ENCODE data around the gene PIP5K1B.
"Not testable (repeated sequence)": the region's sequence is repeated elsewhere in the genome, so short reads cannot be mapped to it uniquely, and the experiment has no call there.

Gene PIP5K1B

GRCh38 chr9:68983008-68983411, 278.0 kb downstream of the PIP5K1B start:
- Histone ChIP-seq H3K9ac (ENCODE audit: low read length) (no peak overlapping the region), H3K4me1 (ENCODE audit: control insufficient read depth, insufficient read depth, low read length) (peaks cover 24% of the 10 kb centered on the region), H3K27ac (ENCODE audit: low read depth, low read length) (no peak overlapping the region)

GRCh38 chr9:68983522-68984424, 278.7 kb downstream of the PIP5K1B start:
- no peaks in the 10 kb centered on the region for H3K36me3 ChIP-seq (ENCODE audit: control insufficient read depth, insufficient read depth, low read length)
- H3K9ac ChIP-seq (ENCODE audit: low read length) = no peak overlapping the region
- H3K4me1 ChIP-seq (ENCODE audit: control insufficient read depth, insufficient read depth, low read length) = peaks cover 24% of the 10 kb centered on the region
- H3K4me3 ChIP-seq (ENCODE audit: low read length) = no peak overlapping the region
- H3K27me3 ChIP-seq (ENCODE audit: control insufficient read depth, insufficient read depth, low read length) = no peaks in the 10 kb centered on the region
- no peak overlapping the region for H3K27ac ChIP-seq (ENCODE audit: low read depth, low read length)

More at GRCh38 chr9:68983008-68983411, 278.0 kb downstream of the PIP5K1B start:
- Histone ChIP-seq H3K36me3 (ENCODE audit: control insufficient read depth, insufficient read depth, low read length) (no peaks in the 10 kb centered on the region), H3K4me3 (ENCODE audit: low read length) (no peak overlapping the region), H3K27me3 (ENCODE audit: control insufficient read depth, insufficient read depth, low read length) (no peaks in the 10 kb centered on the region)

DNA sequence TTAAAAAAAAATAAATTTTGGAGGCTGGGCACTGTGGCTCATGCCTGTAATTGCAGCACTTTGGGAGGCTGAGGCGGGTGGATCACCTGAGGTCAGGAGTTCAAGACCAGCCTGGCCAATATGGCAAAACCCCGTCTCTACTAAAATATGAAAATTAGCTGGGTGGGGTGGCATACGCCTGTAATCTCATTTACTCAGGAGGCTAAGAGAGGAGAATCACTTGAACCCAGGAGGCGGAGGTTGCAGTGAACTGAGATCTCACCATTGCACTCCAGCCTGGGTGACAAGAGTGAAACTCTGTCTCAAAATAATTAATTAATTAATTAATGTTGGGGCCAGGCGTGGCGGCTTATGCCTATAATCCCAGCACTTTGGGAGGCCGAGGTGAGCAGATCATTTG, 281.9 kb downstream of the PIP5K1B start:
- not testable (repeated sequence) for H3K9ac ChIP-seq (ENCODE audit: low read length); H3K4me3 ChIP-seq (ENCODE audit: low read length); H3K27ac ChIP-seq (ENCODE audit: low read depth, low read length)

GRCh38 chr9:68991457-68991856, 286.4 kb downstream of the PIP5K1B start:
- no peaks in the 10 kb centered on the region for H3K36me3 ChIP-seq (ENCODE audit: control insufficient read depth, insufficient read depth, low read length)
- H3K9ac ChIP-seq (ENCODE audit: low read length) = no peak overlapping the region
- H3K4me3 ChIP-seq (ENCODE audit: low read length) = no peak overlapping the region
- H3K4me1 ChIP-seq (ENCODE audit: control insufficient read depth, insufficient read depth, low read length) = no peaks in the 10 kb centered on the region
- no peaks in the 10 kb centered on the region for H3K27me3 ChIP-seq (ENCODE audit: control insufficient read depth, insufficient read depth, low read length)
- no peak overlapping the region for H3K27ac ChIP-seq (ENCODE audit: low read depth, low read length)

More for the DNA sequence above, 281.9 kb downstream of the PIP5K1B start:
- not testable (repeated sequence) for H3K27me3 ChIP-seq (ENCODE audit: control insufficient read depth, insufficient read depth, low read length); H3K4me1 ChIP-seq (ENCODE audit: control insufficient read depth, insufficient read depth, low read length); H3K36me3 ChIP-seq (ENCODE audit: control insufficient read depth, insufficient read depth, low read length)

DNA sequence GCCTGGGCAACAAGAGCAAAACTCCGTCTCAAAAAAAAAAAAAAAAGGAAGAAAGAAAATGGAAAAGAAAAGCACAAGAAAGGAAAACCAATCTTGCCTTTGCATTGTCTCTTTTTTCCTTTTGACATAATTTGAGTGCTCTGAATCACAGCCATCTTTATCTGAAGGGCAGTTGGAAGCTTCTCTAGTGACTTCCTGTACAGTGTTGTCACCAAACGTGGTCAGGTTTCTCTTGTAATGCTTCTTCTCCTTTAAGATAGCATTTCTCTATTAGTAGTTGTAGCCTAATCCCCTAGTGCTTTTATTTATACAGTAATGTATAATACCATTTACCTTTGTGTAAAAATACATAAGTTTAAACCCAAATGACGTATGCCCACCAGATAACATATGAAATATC, 290.7 kb downstream of the PIP5K1B start:
- Histone ChIP-seq H3K27me3 (ENCODE audit: control insufficient read depth, insufficient read depth, low read length) (no peaks in the 10 kb centered on the region), H3K4me3 (ENCODE audit: low read length) (no peak overlapping the region), H3K36me3 (ENCODE audit: control insufficient read depth, insufficient read depth, low read length) (no peaks in the 10 kb centered on the region), H3K27ac (ENCODE audit: low read depth, low read length) (no peak overlapping the region), H3K9ac (ENCODE audit: low read length) (no peak overlapping the region), H3K4me1 (ENCODE audit: control insufficient read depth, insufficient read depth, low read length) (peaks cover 4% of the 10 kb centered on the region)

DNA sequence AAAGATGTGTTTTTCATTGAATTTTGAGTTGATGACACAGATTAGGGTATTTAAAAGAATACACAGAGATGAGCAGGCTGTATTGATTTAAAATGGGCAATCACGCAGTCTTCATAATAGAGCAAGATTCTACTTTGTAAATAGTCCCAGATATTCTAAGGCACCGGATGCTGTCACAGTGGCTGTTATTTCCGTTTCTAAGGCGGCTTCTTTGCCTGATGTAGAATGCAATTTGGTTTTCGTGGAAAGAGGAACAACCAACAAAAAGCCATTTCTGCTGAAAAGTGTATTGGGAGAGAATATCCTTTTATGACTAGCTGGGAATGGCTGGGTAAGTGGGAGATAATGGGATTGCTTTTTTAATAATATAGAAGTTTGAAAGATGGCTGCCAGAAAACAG, 291.4 kb downstream of the PIP5K1B start:
- H3K27ac ChIP-seq (ENCODE audit: low read depth, low read length) = no peak overlapping the region

DNA sequence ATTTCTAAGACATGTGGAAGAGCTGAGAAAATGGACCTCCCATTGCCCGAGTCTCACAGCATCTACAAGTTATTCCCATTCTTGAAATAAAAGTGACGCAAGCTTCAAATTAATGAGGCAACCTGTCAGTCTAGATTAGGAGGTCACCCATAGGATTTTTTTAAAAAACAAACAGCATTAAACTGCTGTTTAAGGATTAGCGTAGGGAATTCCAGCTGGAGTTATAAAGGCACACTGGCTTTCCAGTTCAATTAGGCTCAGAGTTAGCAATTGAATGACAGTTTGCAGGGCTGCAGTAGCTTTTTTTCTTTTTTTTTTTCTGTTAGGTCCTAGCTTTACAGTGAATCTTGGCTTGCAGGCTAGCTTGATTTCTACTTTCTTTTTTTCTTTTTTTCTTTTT, 292.6 kb downstream of the PIP5K1B start:
- H3K4me3 ChIP-seq (ENCODE audit: low read length) = no peak overlapping the region
- no peaks in the 10 kb centered on the region for H3K27me3 ChIP-seq (ENCODE audit: control insufficient read depth, insufficient read depth, low read length)
- H3K36me3 ChIP-seq (ENCODE audit: control insufficient read depth, insufficient read depth, low read length) = no peaks in the 10 kb centered on the region
- H3K27ac ChIP-seq (ENCODE audit: low read depth, low read length) = no peak overlapping the region
- H3K9ac ChIP-seq (ENCODE audit: low read length) = no peak overlapping the region
- H3K4me1 ChIP-seq (ENCODE audit: control insufficient read depth, insufficient read depth, low read length) = peaks cover 4% of the 10 kb centered on the region

More for the DNA sequence above, 291.4 kb downstream of the PIP5K1B start:
- Histone ChIP-seq H3K4me1 (ENCODE audit: control insufficient read depth, insufficient read depth, low read length) (peaks cover 4% of the 10 kb centered on the region), H3K9ac (ENCODE audit: low read length) (no peak overlapping the region), H3K4me3 (ENCODE audit: low read length) (no peak overlapping the region), H3K27me3 (ENCODE audit: control insufficient read depth, insufficient read depth, low read length) (no peaks in the 10 kb centered on the region), H3K36me3 (ENCODE audit: control insufficient read depth, insufficient read depth, low read length) (no peaks in the 10 kb centered on the region)

DNA sequence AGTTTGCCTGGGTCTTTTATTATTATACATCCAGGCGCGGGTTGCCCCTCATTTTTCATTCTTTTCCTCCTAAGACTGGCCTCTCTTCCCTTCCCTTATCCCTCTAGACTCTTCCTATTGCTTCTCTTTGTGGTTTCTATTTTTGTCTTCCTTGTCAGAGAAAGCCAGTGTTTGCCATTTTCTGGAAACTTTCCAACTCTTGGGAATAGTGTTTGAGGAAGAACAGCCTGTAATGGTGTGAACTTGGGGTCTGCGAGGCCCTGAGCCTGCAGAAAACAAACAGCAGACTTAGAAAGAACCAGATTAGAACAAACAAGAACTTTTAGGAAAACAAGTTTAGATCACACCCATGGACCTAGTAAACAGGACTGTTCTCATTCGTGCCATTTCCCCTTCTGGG, 293.3 kb downstream of the PIP5K1B start:
- no peak overlapping the region for H3K9ac ChIP-seq (ENCODE audit: low read length)
- H3K4me3 ChIP-seq (ENCODE audit: low read length) = no peak overlapping the region
- H3K36me3 ChIP-seq (ENCODE audit: control insufficient read depth, insufficient read depth, low read length) = no peaks in the 10 kb centered on the region
- H3K27ac ChIP-seq (ENCODE audit: low read depth, low read length) = no peak overlapping the region
- peaks cover 4% of the 10 kb centered on the region for H3K4me1 ChIP-seq (ENCODE audit: control insufficient read depth, insufficient read depth, low read length)
- H3K27me3 ChIP-seq (ENCODE audit: control insufficient read depth, insufficient read depth, low read length) = no peaks in the 10 kb centered on the region

- no peak overlapping the region for H3K4me3 ChIP-seq (ENCODE audit: low read length)
- no peaks in the 10 kb centered on the region for H3K36me3 ChIP-seq (ENCODE audit: control insufficient read depth, insufficient read depth, low read length)
- H3K27me3 ChIP-seq (ENCODE audit: control insufficient read depth, insufficient read depth, low read length) = no peaks in the 10 kb centered on the region
- no peak overlapping the region for H3K9ac ChIP-seq (ENCODE audit: low read length)
- H3K27ac ChIP-seq (ENCODE audit: low read depth, low read length) = no peak overlapping the region
- H3K4me1 ChIP-seq (ENCODE audit: control insufficient read depth, insufficient read depth, low read length) = peaks cover 4% of the 10 kb centered on the region
Measured at GRCh38 chr9:68998812-68999211, 293.8 kb downstream of the PIP5K1B start.

DNA sequence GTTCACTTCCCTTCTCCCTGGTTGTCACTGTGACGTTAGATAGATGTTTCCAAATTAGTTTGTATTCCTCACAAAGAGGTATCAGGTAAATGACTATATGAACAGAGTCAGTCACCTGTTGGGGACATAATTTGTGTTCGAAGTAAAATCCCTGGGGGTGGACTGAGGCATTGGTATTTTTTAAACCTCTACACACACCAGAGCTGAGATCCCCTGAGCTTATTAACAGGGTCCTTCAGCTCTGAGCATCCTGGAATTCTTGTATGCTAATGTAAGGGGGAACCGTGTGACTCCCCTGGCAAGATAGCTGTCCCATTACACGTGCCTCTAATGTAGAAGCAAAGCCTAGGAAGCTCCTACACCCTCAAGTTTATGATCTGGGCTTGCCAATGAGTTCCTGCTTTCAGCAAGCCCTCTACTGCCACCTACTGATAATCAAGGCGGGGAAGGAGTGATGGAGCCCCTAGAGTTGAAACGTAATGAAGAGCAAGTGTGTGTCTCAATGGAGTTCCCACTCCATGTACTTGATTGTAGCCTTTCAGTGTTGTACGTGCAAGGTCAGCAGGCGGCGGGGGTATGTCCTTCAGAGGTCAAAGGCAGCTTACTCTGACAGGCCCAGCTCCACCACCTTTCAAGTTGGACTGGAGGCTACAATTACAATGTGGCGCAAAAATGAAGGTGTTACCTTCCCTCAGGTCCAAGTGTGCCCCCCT, 294.5 kb downstream of the PIP5K1B start:
- Histone ChIP-seq H3K27me3 (ENCODE audit: control insufficient read depth, insufficient read depth, low read length) (no peaks in the 10 kb centered on the region), H3K4me3 (ENCODE audit: low read length) (no peak overlapping the region), H3K4me1 (ENCODE audit: control insufficient read depth, insufficient read depth, low read length) (peaks cover 4% of the 10 kb centered on the region), H3K9ac (ENCODE audit: low read length) (no peak overlapping the region), H3K27ac (ENCODE audit: low read depth, low read length) (no peak overlapping the region), H3K36me3 (ENCODE audit: control insufficient read depth, insufficient read depth, low read length) (no peaks in the 10 kb centered on the region)

GRCh38 chr9:69001921-69002320, 296.9 kb downstream of the PIP5K1B start:
- no peaks in the 10 kb centered on the region for H3K36me3 ChIP-seq (ENCODE audit: control insufficient read depth, insufficient read depth, low read length)
- H3K27ac ChIP-seq (ENCODE audit: low read depth, low read length) = no peak overlapping the region
- no peaks in the 10 kb centered on the region for H3K27me3 ChIP-seq (ENCODE audit: control insufficient read depth, insufficient read depth, low read length)
- H3K9ac ChIP-seq (ENCODE audit: low read length) = no peak overlapping the region
- H3K4me3 ChIP-seq (ENCODE audit: low read length) = no peak overlapping the region
- peaks cover 4% of the 10 kb centered on the region for H3K4me1 ChIP-seq (ENCODE audit: control insufficient read depth, insufficient read depth, low read length)

DNA sequence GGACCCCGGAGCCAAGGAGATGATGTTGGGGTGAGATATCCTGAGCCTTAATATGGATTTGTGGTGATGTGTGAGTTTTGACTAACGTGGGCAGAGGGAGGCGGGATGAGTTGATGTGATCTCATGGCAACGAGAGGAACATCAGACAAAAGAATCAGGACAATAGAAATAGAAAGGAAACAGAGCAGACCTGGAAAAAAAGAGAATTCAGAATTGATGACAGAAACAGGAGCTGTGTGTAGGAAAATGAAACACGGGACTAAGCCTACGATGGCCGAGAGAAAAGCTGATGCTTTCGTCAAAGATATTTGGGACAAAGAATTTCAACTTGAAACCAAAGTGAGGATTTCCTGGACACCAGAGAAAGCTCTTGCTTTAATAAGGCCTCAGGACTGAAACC, 298.0 kb downstream of the PIP5K1B start:
- Histone ChIP-seq H3K36me3 (ENCODE audit: control insufficient read depth, insufficient read depth, low read length) (no peaks in the 10 kb centered on the region), H3K4me1 (ENCODE audit: control insufficient read depth, insufficient read depth, low read length) (peaks cover 4% of the 10 kb centered on the region), H3K27me3 (ENCODE audit: control insufficient read depth, insufficient read depth, low read length) (no peaks in the 10 kb centered on the region), H3K9ac (ENCODE audit: low read length) (no peak overlapping the region), H3K27ac (ENCODE audit: low read depth, low read length) (no peak overlapping the region), H3K4me3 (ENCODE audit: low read length) (no peak overlapping the region)
